SK-N-SH treated with all-trans-retinoic acid at 6 μM for 48 hours (cell line): ENCODE data around the gene ALDH16A1.
"Not testable (repeated sequence)": the region's sequence is repeated elsewhere in the genome, so short reads cannot be mapped to it uniquely, and the experiment has no call there.

ENCODE experiments used
- ATAC-seq: fragments of 200-7000 bp; cut with Tn5 transposase; 3 replicates; pipeline ENCODE4 v1.9.1; 2020; ENCODE audit warnings: mild to moderate bottlenecking, moderate library complexity
- ARNTL ChIP-seq: fragments of 450-650 bp; formaldehyde crosslinking; IDR thresholded peaks from 2 replicates; pipeline ENCODE4 v1.5.0; 2020; ENCODE audit warnings: low read depth, mild to moderate bottlenecking, moderate library complexity, borderline replicate concordance
- BACH2 ChIP-seq: fragments of 250-450 bp; sonication (Bioruptor Pico); IDR thresholded peaks from 2 replicates; pipeline ENCODE4 v1.9.0; 2021; ENCODE audit warnings: mild to moderate bottlenecking, borderline replicate concordance
- CREB5 ChIP-seq: fragments of 250-450 bp; sonication (Bioruptor Pico); IDR thresholded peaks from 2 replicates; pipeline ENCODE4 v1.5.1; 2020; ENCODE audit warnings: low read depth, mild to moderate bottlenecking, moderate library complexity
- CSDC2 ChIP-seq: fragments of 250-450 bp; sonication (Bioruptor Pico); IDR thresholded peaks from 2 replicates; pipeline ENCODE4 v1.5.0; 2020; ENCODE audit warnings: mild to moderate bottlenecking, moderate library complexity
- CSRNP3 ChIP-seq: fragments of 250-450 bp; sonication (Bioruptor Pico); IDR thresholded peaks from 2 replicates; pipeline ENCODE4 v1.5.1; 2021; ENCODE audit warnings: mild to moderate bottlenecking, moderate library complexity
- GLIS3 ChIP-seq: fragments of 250-450 bp; sonication (Bioruptor Pico); IDR thresholded peaks from 2 replicates; pipeline ENCODE4 v1.5.0; 2020; ENCODE audit warnings: mild to moderate bottlenecking, moderate library complexity
- ISL1 ChIP-seq: fragments of 250-450 bp; sonication (Bioruptor Pico); IDR thresholded peaks from 2 replicates; pipeline ENCODE4 v2.1.2; 2022; ENCODE audit warnings: mild to moderate bottlenecking, moderate library complexity
- PATZ1 ChIP-seq: fragments of 250-450 bp; sonication (Bioruptor Pico); IDR thresholded peaks from 2 replicates; pipeline ENCODE4 v1.8.0; 2020; ENCODE audit warnings: mild to moderate bottlenecking, moderate library complexity, borderline replicate concordance
- PPARA ChIP-seq: fragments of 250-450 bp; sonication (Bioruptor Pico); IDR thresholded peaks from 2 replicates; pipeline ENCODE4 v1.5.0; 2020; ENCODE audit warnings: mild to moderate bottlenecking, borderline replicate concordance
- TCF4 ChIP-seq: fragments of 250-450 bp; sonication (Bioruptor Pico); IDR thresholded peaks from 2 replicates; pipeline ENCODE4 v1.8.0; 2021; ENCODE audit warnings: mild to moderate bottlenecking, moderate library complexity, borderline replicate concordance
- ZC3H10 ChIP-seq: fragments of 250-450 bp; sonication (Bioruptor Pico); IDR thresholded peaks from 2 replicates; pipeline ENCODE4 v1.5.1; 2021; ENCODE audit warnings: mild to moderate bottlenecking, moderate library complexity
- ZFP3 ChIP-seq: fragments of 250-450 bp; sonication (Bioruptor Pico); IDR thresholded peaks from 2 replicates; pipeline ENCODE4 v1.5.0; 2020; ENCODE audit warnings: mild to moderate bottlenecking, moderate library complexity
- ZFP30 ChIP-seq: fragments of 450-650 bp; formaldehyde crosslinking; IDR thresholded peaks from 2 replicates; pipeline ENCODE4 v1.5.0; 2022; ENCODE audit warnings: mild to moderate bottlenecking, moderate library complexity
- ZNF70 ChIP-seq: fragments of 450-650 bp; formaldehyde crosslinking; IDR thresholded peaks from 2 replicates; pipeline ENCODE4 v1.5.0; 2020; ENCODE audit warnings: mild to moderate bottlenecking, moderate library complexity
- ZNF8 ChIP-seq: fragments of 450-650 bp; formaldehyde crosslinking; IDR thresholded peaks from 2 replicates; pipeline ENCODE4 v1.5.0; 2020; ENCODE audit warnings: mild to moderate bottlenecking, moderate library complexity
- TF ChIP-seq, protein P1 (sequence below): fragments of 250-450 bp; sonication (Bioruptor Pico); IDR thresholded peaks from 2 replicates; pipeline ENCODE4 v1.5.0; 2020; ENCODE audit warnings: mild to moderate bottlenecking, moderate library complexity
- TF ChIP-seq, protein P2 (sequence below): fragments of 250-450 bp; sonication (Bioruptor Pico); IDR thresholded peaks from 2 replicates; pipeline ENCODE4 v1.8.0; 2021; ENCODE audit warnings: low read depth, mild to moderate bottlenecking, moderate library complexity, borderline replicate concordance

Gene ALDH16A1

GRCh38 chr19:49456326-49456725 lies 3.3 kb downstream of the ALDH16A1 start:
- TF ChIP-seq CSDC2 (no peak), BACH2 (CRISPR knock-in tag) (no peak), ZNF8 (CRISPR knock-in tag) (no peak), ISL1 (CRISPR knock-in tag) (no peak), CSRNP3 (CRISPR knock-in tag) (no peak)
- TF ChIP-seq, protein P1, sequence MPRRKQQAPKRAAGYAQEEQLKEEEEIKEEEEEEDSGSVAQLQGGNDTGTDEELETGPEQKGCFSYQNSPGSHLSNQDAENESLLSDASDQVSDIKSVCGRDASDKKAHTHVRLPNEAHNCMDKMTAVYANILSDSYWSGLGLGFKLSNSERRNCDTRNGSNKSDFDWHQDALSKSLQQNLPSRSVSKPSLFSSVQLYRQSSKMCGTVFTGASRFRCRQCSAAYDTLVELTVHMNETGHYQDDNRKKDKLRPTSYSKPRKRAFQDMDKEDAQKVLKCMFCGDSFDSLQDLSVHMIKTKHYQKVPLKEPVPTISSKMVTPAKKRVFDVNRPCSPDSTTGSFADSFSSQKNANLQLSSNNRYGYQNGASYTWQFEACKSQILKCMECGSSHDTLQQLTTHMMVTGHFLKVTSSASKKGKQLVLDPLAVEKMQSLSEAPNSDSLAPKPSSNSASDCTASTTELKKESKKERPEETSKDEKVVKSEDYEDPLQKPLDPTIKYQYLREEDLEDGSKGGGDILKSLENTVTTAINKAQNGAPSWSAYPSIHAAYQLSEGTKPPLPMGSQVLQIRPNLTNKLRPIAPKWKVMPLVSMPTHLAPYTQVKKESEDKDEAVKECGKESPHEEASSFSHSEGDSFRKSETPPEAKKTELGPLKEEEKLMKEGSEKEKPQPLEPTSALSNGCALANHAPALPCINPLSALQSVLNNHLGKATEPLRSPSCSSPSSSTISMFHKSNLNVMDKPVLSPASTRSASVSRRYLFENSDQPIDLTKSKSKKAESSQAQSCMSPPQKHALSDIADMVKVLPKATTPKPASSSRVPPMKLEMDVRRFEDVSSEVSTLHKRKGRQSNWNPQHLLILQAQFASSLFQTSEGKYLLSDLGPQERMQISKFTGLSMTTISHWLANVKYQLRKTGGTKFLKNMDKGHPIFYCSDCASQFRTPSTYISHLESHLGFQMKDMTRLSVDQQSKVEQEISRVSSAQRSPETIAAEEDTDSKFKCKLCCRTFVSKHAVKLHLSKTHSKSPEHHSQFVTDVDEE, result no peak
- no peak for ATAC-seq

- no peak for ATAC-seq
- TF ChIP-seq ZNF8 (CRISPR knock-in tag) (no peak), ARNTL (CRISPR knock-in tag) (no peak), ZC3H10 (CRISPR knock-in tag) (no peak), ZFP3 (no peak), BACH2 (CRISPR knock-in tag) (no peak), ISL1 (CRISPR knock-in tag) (no peak), TCF4 (no peak), CREB5 (CRISPR knock-in tag) (no peak), PPARA (no peak), ZNF70 (CRISPR knock-in tag) (no peak), CSRNP3 (CRISPR knock-in tag) (no peak), GLIS3 (CRISPR knock-in tag) (no peak), ZFP30 (no peak)
- TF ChIP-seq, protein P2, sequence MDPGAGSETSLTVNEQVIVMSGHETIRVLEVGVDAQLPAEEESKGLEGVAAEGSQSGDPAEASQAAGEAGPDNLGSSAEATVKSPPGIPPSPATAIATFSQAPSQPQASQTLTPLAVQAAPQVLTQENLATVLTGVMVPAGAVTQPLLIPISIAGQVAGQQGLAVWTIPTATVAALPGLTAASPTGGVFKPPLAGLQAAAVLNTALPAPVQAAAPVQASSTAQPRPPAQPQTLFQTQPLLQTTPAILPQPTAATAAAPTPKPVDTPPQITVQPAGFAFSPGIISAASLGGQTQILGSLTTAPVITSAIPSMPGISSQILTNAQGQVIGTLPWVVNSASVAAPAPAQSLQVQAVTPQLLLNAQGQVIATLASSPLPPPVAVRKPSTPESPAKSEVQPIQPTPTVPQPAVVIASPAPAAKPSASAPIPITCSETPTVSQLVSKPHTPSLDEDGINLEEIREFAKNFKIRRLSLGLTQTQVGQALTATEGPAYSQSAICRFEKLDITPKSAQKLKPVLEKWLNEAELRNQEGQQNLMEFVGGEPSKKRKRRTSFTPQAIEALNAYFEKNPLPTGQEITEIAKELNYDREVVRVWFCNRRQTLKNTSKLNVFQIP, result no peak
- TF ChIP-seq, protein P1, result no peak
Measured at GRCh38 chr19:49458567-49458903, 5.5 kb downstream of the ALDH16A1 start.

- TF ChIP-seq CSRNP3 (CRISPR knock-in tag) (no peak), PATZ1 (CRISPR knock-in tag) (no peak), ZNF8 (CRISPR knock-in tag) (no peak)
- ATAC-seq, result no peak
Measured at GRCh38 chr19:49459388-49459787, 6.4 kb downstream of the ALDH16A1 start.

DNA sequence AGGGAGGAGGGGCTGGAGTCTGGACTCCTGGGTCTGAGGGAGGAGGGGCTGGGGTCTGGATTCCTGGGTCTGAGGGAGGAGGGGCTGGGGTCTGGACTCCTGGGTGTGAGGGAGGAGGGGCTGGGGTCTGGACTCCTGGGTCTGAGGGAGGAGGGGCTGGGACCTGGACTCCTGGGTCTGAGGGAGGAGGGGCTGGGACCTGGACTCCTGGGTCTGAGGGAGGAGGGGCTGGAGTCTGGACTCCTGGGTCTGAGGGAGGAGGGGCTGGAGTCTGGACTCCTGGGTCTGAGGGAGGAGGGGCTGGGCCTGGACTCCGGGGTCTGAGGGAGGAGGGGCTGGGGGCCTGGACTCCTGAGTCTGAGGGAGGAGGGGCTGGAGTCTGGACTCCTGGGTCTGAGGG lies 8.1 kb downstream of the ALDH16A1 start:
- ATAC-seq, result not testable (repeated sequence)
